HS-5 (cell line): ENCODE results near the gene CNOT1.
A peak's percentile ranks its signal among the peaks of the same experiment; 100 is the strongest.

Experiments used
- DNase-seq: peaks from one replicate; pipeline ENCODE4 v3.0.0-alpha.2; 2012; ENCODE audit warnings: low read depth

The CNOT1 gene

DNA sequence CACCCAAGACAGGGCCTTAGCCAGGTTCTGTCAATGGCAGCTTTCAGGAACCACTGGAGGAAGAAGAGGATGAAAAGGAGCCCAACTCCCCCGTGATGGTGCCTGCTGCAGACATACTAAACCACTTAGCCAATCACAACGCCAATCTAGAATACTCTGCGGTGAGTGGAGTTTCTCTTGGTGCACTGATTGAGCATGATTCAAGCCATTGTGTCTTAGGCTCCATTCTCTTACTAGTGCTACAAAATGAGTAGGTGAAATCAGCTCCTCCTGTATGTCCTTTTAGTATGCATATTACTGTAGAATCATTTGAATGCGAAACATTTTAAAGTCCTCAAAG lies 112.9 kb downstream of the CNOT1 start:
- no peak for DNase-seq

DNA sequence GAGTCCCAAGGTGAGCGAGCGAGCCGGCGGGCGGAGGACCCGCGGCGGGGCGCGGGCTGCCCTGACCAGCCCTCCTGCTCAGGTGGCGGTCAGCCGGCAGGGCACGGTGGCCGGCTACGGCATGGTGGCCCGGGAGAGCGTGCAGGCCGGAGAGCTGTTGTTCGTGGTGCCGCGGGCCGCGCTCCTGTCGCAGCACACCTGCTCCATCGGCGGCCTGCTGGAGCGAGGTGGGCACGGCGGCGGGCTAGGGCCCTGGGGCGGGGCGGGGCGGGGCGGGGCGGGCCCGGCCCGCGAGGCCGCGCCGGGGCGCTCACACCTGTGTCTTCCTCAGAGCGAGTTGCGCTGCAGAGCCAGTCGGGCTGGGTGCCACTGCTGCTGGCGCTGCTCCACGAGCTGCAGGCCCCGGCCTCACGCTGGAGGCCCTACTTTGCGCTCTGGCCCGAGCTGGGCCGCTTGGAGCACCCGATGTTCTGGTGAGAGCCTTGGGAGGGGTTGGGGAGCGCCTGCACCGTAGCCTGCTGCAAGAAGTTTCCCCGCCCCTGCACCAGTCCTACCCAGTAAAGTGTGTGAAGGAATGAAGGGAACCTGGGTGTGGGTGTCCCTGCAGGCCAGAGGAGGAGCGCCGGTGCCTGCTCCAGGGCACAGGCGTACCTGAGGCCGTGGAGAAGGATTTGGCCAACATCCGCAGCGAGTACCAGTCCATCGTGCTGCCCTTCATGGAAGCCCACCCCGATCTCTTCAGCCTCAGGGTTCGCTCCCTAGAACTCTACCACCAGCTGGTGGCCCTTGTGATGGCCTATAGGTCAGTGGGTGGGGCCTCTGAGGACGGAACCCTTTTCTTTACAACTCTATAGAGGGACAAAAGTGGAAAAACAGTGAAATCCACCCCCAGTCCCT lies 113.5 kb downstream of the CNOT1 start:
- no peak for DNase-seq

DNA sequence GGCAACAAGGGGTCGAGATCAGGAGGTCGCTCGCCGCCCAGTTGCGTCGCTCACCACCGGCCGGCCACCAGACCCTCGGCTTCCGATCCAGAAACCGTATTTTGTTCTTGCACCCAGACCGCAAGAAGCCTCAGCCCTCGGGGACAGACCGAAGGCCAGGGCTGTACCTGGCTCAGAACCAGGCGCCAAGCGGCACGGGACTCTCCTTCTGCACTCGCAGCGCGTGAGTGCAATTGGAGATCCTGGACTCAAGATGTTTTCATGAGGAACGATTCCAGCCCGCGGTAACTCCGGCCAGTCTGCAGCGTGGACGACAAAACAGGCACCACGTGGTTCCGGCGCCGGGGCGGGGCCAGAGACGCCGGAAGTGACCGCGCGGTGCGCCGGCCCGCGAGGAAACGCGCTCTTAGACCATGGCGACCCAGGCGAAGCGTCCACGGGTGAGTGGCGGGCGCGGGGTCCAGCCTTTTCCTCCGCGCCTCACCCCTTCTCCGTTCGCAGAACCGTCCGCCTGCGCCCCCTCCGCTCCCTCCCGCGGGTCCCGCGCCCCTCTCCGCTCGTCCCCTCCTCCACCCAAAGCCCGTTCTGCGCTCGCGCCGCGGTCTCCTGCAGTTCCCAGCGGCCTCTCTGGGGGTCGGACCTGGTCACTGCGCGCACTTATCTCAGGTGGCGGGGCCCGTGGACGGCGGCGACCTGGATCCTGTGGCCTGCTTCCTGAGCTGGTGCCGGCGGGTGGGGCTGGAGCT lies 114.3 kb downstream of the CNOT1 start, which contains the start of gene SETD6:
TSS of gene SETD6 (plus strand) at position 393 of the 746 bp plus-strand sequence. CDS start at position 414, 21 bp downstream.
- DNase-seq: peak; percentile 60

DNA sequence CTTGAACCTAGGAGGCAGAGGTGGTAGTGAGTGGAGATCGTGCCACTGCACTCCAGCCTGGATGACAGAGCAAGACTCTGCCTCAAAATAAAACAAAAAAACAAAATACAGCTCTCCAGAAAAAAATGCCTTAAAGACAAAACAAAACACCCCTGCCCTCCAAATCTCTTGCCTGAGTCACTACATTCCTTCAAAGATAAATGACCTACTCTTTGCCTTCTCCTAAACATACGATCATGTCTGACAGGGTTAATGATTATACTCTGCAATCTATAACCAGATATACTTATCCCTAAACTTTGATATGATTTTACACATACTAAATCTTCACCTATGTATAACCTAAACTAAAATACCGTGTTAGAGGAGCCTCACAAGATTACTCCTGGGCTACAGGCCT lies 115.8 kb downstream of the CNOT1 start:
- no peak for DNase-seq

DNA sequence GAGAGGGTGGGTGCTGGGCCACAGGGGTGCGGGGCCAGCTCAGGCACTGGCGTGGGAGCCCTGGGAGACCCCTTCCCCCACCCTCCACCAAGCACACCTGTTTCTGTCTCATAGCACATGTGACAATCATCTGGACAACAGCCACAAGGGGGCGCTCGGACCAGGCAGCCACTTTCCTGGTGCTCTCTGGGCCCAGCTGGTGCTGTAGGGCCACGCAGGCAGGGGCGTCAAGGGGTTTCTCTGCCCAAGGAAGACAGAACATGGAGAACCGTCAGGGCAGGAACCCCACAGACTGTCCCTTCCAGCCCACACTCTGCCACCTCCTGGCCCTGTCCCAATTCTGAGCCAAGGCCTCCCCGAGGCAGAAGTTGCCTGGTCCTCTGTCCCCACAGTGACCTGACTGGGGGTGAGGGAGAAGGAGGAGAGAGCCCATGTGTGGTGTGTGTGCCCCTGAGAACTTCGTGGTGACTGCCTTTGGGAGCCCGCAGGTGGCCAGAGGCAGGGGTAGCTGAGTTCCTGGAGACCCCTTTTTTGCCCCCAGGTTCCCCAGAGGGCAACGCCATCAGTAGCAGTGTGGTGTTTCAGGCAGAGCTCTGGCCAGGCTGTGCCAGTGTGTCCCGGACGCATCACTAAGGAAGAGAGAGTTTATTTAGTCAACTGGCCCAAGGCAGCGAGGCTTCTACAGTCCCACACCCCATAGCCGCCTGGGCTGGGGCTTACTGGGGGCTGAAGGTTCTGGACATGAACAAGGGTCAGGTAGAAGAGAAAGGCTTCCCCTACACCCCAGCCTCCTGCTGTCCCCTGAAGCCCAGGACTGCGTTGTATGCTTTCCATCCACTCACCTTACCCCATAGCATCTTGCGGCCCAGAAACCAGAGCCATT lies 117.5 kb downstream of the CNOT1 start:
- DNase-seq: no peak

DNA sequence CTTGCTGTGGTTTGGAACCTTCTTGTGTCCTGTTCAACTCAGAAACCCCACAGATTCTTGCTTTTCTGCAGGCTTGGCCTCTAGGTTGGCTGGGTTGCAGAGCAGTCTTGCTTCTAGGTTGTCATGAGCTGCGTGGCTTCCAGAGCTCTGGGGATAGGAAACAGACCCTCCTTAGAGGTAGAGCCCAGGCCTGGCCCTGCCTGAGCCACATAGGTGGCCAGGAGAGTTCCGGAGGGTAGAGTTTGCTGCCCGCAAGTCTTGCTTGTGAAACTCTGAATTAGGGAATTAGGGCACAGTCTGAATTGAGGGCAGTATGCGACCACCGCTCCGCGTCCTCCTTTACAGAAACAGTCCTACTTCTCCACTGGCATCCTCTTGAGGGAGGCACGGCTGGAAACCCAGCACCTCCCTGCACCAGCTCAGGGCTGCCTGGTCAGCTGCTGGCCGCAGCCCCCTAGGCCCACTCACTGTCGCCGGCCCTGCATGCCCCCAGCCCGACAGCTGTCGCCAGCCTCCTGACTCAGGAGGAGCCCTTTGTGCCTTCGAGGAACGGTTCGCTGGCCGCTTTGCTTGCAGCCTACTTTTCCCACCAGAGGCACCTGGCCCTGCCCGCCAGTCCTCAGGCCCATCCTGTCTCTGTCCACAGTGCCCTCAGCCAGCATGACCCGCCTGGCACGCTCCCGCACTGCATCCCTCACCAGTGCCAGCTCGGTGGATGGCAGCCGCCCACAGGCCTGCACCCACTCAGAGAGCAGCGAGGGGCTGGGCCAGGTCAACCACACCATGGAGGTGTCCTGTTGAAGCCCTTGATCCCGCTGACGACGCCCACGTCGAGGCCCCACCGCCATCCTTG lies 118.6 kb downstream of the CNOT1 start:
- DNase-seq: no peak

DNA sequence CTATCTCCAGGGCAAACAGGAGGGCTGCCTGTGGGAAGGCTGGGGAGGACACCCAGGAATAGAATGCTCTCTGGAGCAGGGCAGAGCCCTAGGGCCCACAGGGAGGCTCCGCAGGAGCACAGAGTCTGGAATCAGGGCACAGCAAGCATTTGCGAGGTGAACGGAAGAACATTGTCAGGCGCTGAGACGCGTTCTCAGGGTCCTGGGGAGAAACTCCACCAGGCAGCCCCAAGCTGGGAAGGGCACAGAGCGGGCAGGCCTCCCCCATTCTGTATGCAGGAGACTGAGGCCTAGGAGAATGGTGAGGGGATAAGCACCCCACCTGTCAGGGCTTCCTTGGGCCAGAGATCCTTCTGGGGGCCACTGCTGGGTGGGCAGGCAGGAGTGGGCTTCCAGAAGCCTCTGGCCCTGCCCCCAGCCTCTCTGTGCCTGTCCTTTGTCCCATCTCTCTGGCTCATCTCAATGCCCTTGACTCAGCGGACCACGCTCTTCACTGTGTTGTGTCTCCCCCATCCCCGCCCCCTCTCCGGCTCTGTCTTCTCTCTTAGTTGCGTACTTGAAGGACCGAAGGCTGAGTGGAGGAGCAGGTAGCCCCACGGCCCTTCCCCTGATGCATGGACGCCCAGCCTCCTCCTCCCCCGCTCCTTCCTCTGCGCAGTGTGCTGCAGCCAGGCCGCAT lies 119.4 kb downstream of the CNOT1 start:
- no peak for DNase-seq

DNA sequence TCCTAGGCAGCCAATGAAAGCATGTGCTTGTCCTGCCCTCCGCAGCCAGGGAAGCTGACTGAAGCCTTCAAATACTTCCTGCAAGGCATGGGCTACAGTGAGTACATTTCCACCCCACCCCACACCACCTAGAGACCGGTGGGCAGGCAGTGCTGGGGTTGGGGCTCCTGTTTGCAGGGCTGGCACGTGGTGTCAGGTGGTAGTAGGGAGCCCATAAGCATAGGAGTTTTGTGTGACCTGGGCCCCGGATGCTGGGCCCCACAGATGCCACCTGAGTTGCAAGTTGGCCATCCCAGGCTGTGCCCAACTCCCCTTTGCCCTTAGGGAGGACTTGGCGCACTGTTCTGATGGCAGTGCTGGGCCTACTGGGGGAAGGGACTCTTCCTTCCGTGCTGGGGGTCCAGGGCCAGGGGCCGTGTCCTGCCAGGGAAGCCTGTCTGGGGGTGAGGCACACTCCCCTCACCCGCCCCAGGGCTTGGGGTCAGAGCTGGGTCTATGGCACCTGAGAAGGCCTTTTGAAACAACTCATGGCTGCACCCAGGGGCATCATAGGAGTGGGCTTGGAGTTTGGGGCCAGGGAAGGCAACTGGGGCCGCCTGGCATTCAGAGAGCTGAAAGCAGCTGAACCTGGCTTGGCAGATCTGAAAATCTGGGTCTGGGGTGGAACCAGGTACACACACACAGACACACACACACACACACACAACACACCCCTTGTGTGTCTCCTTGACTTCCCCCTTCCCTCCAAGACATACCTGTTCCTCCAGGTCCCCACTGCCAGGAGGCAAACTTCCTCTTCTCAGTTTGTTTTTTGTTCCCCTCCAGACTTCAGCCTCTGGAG lies 120.2 kb downstream of the CNOT1 start:
- DNase-seq: no peak

DNA sequence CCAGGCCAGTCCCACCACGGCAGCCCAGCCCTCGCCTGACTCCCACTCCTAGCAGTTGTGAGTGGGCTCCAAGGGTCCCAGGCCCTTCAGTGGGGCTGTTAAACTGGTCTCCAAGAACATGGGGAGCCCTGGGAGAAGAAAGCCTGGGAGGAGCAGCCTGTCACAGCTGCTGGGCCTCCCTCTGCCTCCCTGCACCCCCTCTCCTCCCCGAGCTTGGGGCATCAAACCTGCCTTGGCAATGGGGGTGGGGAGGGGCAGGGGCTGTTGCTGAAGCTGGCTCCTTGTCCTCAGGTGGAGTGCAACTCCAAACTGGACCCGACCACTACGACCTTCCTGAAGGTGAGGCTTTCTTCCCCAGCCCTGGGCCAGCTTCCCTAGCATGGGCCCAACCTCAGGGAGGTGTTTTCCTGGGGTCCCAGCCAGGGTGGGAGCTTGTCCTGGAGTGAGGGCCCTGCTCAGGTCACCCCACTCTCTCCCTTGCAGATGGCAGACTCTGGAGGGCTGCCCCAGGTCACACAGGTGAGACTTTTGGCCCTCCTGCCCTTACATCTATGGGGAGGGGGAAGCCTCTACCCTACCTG lies 120.9 kb downstream of the CNOT1 start:
- no peak for DNase-seq

DNA sequence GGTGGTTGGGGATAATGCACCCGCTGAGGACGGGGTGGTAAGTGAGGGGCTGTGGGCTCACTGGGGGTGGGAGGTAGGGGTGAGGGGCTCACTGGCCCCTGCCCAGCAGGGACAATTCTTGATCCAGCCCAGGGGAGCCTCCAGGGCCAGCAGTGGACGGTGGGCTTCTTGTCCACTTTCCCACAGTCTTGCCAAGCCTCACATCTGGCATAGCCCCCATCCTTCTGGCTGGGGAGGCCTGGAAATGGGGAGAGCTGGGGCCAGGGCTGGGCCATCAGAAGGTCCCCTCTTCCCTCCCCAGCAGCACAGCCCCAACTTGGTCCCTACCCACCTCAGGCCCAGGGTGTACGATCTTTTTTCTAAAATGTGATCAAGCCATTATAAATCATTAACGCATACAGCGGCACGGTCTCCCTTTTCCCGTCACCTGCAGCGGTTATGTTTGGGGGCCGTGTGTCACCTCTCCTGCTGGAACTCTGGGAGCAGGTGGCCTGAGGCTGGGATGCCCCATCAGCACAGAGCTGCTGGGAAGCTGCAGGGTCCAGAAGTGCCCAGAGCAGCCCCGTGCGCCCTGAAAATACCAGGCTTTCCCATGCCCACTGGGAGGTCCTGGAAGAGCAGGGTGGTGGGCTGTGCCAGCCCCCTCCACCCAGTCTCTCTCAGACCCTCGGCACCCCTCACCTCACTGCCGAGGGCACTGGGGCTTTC lies 121.5 kb downstream of the CNOT1 start:
- no peak for DNase-seq

DNA sequence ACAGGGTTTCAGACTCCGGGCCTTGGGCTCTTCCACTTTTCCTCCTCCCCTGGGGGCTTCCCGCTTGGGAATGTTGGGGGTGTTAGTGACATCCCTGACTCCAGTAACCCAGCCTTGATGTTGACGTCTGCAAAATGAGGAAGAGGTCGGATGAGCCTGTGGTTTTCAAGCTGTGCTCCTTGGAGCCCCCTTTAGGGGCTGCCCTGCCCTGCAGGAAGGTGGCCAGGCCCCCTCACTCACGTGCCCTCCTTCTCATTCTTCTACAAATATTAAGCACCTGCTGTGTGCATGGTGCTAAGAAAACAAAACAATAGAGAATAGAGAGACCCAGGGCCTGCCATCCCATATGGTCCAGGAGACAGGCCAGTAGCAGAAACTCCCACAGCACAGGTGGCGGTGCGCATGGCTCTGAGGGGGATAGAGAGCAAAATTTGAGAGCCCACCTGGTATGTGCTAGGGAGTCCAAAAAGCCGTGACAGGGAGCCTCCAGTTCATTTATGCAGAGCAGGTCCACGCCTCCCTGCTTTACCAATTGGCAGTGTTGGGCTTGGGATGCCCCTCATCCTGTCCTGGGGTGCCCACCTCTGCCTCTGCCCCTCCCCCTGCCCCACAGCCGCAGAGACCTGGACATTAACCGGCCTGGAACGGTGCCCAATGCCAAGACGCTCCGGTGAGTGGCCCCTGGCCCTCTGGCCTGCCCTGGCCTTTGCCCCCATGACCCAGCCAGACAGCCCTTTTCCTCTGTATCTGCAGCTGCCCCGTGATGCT lies 122.2 kb downstream of the CNOT1 start:
- no peak for DNase-seq

DNA sequence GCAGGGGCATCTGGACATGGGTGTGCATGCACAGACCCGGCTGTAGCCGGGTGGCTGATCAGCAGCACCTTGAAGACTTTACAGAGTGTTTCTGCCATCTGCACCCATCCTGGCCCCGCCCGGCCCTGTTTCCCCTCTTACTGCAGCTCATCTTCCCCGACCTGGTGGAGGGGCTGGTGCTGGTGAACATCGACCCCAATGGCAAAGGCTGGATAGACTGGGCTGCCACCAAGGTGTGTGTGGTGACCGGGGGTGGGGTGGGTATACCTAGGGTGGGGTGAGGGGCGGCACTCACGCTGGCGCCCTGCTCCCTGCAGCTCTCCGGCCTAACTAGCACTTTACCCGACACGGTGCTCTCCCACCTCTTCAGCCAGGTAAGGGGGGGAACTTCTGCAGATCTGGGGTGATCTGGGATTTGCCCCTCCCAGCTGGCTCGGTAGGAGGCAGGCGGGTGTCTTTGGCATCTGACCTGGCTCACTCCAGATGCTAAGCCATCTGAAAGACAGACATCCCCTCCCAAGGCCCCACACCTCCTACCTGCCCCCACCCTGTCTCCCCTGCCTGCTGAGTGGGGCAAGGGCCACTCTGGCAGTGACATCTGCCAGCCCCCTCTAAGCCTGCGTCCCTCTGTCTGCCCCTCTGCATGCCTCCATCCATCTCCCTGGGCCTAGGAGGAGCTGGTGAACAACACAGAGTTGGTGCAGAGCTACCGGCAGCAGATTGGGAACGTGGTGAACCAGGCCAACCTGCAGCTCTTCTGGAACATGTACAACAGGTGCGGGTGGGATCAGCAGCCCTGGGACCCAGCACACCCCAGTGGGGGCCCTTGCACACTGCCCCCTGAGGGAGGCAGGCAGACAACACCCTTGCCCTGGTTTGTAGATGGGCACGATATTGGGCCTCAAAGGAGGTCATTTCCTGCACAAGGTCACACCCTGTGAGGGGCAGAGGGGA lies 123.1 kb downstream of the CNOT1 start:
- no peak for DNase-seq

DNA sequence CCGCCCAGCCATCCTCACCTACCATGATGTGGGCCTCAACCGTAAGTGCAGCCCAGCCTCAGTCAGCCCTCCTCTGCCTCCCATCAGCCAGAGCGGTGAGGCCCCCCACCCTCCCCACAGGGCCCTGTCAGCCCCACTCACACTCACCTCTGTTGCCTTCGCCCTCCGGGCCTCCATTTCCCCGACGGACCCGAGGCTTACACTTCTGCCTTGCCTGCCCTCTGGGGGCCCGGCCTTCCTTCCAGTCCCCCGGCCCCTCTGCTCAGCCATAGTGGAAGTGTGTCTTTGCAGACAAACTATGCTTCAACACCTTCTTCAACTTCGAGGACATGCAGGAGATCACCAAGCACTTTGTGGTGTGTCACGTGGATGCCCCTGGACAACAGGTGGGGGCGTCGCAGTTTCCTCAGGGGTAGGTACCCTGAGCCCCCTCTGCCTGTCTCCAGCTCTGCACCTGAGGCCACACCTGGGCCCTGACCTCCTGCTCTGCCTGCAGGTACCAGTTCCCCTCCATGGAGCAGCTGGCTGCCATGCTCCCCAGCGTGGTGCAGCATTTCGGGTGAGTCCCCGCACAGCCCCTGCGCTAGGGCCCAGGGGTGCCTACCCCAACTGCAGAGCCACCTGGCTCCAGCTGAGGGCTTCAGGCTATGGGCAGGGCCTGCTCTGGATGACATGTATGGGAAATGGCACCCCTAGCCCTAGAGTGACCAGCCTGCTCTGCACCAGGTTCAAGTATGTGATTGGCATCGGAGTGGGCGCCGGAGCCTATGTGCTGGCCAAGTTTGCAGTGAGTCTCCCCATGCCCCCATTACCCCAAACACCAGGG lies 125.5 kb downstream of the CNOT1 start:
- DNase-seq: no peak

DNA sequence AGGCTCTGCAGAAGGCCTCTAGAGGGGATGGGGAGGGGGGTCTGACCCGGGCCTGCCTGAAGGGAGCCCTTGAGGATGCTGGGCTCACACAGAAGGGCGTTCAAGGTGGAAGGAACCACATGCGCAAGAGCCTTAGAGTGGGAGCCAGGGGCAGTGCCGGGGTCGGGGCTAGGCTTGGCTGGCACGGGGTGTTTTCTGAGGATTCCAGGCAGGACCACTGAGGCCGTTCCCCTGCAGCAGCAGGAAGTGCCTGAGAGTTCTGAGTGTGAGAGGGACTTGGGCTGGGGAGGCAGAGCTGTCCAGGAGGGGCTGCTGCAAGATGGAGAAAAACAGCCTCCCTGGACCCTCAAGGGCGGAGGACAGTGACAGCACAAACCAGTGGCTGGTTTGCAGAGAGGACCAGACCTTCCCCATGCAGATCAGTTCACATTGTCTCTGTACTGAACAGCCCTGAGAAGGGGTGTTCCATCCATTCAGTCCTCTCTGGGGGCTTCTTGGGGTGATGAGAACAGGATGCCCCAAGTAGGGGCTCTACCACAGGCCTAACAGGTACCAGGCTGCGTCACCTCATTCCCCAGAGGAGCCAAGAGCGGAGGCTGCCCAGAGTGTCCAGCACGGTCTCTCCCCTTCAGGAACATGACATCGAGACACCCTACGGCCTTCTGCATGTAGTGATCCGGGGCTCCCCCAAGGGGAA lies 126.3 kb downstream of the CNOT1 start:
- DNase-seq: no peak

DNA sequence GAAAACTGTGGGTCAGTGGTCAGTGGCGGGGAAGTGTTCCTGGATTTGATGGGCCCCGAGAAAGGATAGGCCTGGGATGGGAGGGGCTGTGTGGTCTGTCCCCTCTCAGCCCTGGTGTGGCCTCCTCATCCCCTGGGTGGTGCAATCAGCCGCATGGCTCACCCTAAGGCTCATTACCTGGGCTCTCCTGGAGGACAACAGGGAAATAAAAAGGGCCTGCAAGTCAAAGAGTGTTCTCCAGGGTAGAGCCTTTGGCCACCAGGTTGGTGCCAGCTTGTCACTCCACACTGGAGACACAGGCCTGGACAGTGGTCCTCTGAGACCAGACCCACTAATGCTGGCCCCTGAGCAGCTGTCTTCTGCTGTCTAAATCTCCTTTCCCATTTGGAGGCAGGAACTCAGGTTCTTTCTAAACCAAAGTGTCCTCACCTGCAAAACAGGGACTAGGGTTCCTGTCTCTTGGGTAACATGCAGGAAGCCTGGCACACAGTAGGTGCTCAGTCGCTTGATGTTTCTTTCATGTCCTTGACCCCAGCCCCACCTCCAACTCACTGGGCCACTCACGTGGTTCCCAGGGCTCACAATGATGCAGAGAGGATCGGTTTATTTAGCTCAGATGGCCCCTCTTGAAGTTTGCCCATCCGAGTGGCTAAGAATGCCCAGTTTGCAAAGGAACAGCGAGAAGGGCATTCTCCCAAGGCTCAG lies 127.3 kb downstream of the CNOT1 start:
- DNase-seq: no peak
